Loucy (cell line): ENCODE measurements around the gene ZCCHC2.

Experiments used
- CTCF ChIP-seq: fragments of 200-600 bp; sonication (generic); conservative IDR thresholded peaks from 2 replicates; pipeline ENCODE4 v1.5.1; 2014; ENCODE audit warnings: mild to moderate bottlenecking, antibody characterized with exemption, low read length
- EZH2phosphoT487 ChIP-seq: fragments of 200-600 bp; IDR thresholded peaks from 2 replicates; pipeline ENCODE4 v1.6.1; 2018; ENCODE audit warnings: antibody characterized with exemption, mild to moderate bottlenecking, moderate library complexity, borderline replicate concordance

GRCh38 chr18:62590799-62591590 lies 68.2 kb downstream of the ZCCHC2 start:
- no peak for TF ChIP-seq EZH2phosphoT487
- no peak for TF ChIP-seq CTCF
